HepG2 (cell line): ENCODE results near the gene SHMT1. TPM values are rescaled to one million over a fixed set of nuclear protein-coding genes. Genes with fewer than 3 reads are reported as not detected.
"Not testable (repeated sequence)": the region's sequence is repeated elsewhere in the genome, so short reads cannot be mapped to it uniquely, and the experiment has no call there.

Experiments used
- ATAC-seq: fragments of 200-7000 bp; cut with Tn5 transposase; 3 replicates; pipeline ENCODE4 v1.9.1; 2020; ENCODE audit warnings: mild to moderate bottlenecking, moderate library complexity
- BruUV-seq: library from RNA; stranded (reverse); fragments of 400-500 nt; replicated peaks from 2 replicates; lab custom pipeline; 2021; lab: Mats Ljungman, UMichigan
- CTCF ChIA-PET: fragments of 300-600 bp; formaldehyde crosslinking; extraction: SDS; loops from one replicate; lab custom pipeline; 2021; ENCODE audit warnings: low total read pairs, inconsistent platforms, low intra/inter-chr PET ratio; lab: Yijun Ruan, JAX
- POLR2A ChIA-PET: fragments of 350-600 bp; sonication (Branson Sonifier 250); formaldehyde crosslinking; loops from one replicate; lab custom pipeline; 2020; ENCODE audit warnings: antibody characterized with exemption, inconsistent platforms; lab: Yijun Ruan, JAX
- DNase-seq: peaks from one replicate; pipeline ENCODE4 v3.0.0-alpha.2; 2015; ENCODE audit warnings: low spot score
- FAIRE-seq: peaks from 3 replicates; lab custom pipeline; 2011; peaks lifted over from hg19 to GRCh38; lab: Jason Lieb, UNC
- H2AFZ ChIP-seq: one replicate; pipeline ENCODE4 v1.6.1; 2011; ENCODE audit warnings: low read length, inconsistent platforms
- H3K27ac ChIP-seq: fragments of 300-600 bp; 3 replicates; pipeline ENCODE4 v1.8.0; 2011; ENCODE audit warnings: mixed run types, mild to moderate bottlenecking, mixed read lengths, low read length, inconsistent platforms; ENCODE audit not compliant: insufficient read depth; ENCODE audit errors: extremely low read length
- H3K27me3 ChIP-seq, 2 experiments: fragments of 200-600 bp in 1 of 2; 2 replicates in 1 of 2; 3 replicates in 1 of 2; pipeline versions ENCODE4 v1.6.0 to v1.8.0; 2011; ENCODE audit warnings: low read length in 2 of 2, mild to moderate bottlenecking in 2 of 2, moderate library complexity in 2 of 2, inconsistent platforms in 1 of 2; ENCODE audit not compliant: insufficient read depth in 2 of 2, control insufficient read depth in 1 of 2
- H3K36me3 ChIP-seq, 2 experiments: fragments of 200-600 bp in 1 of 2; replicated peaks in 1 of 2; 2 replicates in 1 of 2; 3 replicates in 1 of 2; pipeline versions ENCODE4 v1.5.1 to v1.8.0; 2011; ENCODE audit warnings: low read length in 2 of 2, inconsistent platforms in 1 of 2; ENCODE audit not compliant: insufficient read depth in 2 of 2, control insufficient read depth in 1 of 2
- H3K4me1 ChIP-seq: 2 replicates; pipeline ENCODE4 v1.5.1; 2012; ENCODE audit warnings: low read length, inconsistent platforms; ENCODE audit not compliant: insufficient read depth
- H3K4me2 ChIP-seq: 2 replicates; pipeline ENCODE4 v1.6.0; 2011; ENCODE audit warnings: low read depth, low read length, inconsistent platforms
- H3K4me3 ChIP-seq, 3 experiments: fragments of 200-600 bp in 1 of 3; sonication (generic), shearing (Covaris generic) in 1 of 3; replicated peaks in 1 of 3; 2 replicates each; pipeline ENCODE4 v1.5.1; 2011 to 2016; ENCODE audit warnings: low read length in 3 of 3, inconsistent platforms in 2 of 3, low read depth in 2 of 3, mild to moderate bottlenecking in 2 of 3, control low read depth in 1 of 3, mixed read lengths in 1 of 3; ENCODE audit not compliant: insufficient read depth in 1 of 3
- H3K79me2 ChIP-seq: one replicate; pipeline ENCODE4 v1.6.1; 2011; ENCODE audit warnings: low read length, inconsistent platforms; ENCODE audit not compliant: insufficient read depth
- H3K9ac ChIP-seq: 2 replicates; pipeline ENCODE4 v1.6.0; 2011; ENCODE audit warnings: mild to moderate bottlenecking, low read depth, low read length, inconsistent platforms; ENCODE audit not compliant: insufficient read depth
- H3K9me3 ChIP-seq: 2 replicates; pipeline ENCODE4 v1.5.1; 2012; ENCODE audit warnings: mild to moderate bottlenecking, low read length
- H4K20me1 ChIP-seq: 2 replicates; pipeline ENCODE4 v1.6.0; 2011; ENCODE audit warnings: inconsistent platforms, mild to moderate bottlenecking, low read length, moderate library complexity; ENCODE audit not compliant: insufficient read depth
- JARID2 ChIP-seq: sonication (generic); formaldehyde crosslinking; IDR thresholded peaks from 2 replicates; pipeline ENCODE4 v1.8.1; 2023; ENCODE audit warnings: missing genetic modification reagents, inconsistent platforms; ENCODE audit not compliant: insufficient replicate concordance
- TFAP4 ChIP-seq: sonication (generic); IDR thresholded peaks from 2 replicates; pipeline ENCODE4 v1.6.1; 2016; ENCODE audit warnings: low read depth, borderline replicate concordance
- WGBS: methylation state at CpG from one replicate; pipeline ENCODE4 v1.1.6; 2017; ENCODE audit warnings: low lambda C conversion rate; 5-methylcytosine and 5-hydroxymethylcytosine counted together
- in situ Hi-C: cut with HindIII; loops from 2 replicates; pipeline ENCODE4 v1.10.0; 2017; ENCODE audit warnings: low pct_unique_long_range_greater_than_20kb; ENCODE audit not compliant: extremely low pct_ligation_motif_present
- intact Hi-C: fragments of 100-400 bp; cut with micrococcal nuclease; formaldehyde crosslinking; loops from one replicate; pipeline ENCODE4 v1.10.0; 2022; ENCODE audit not compliant: unreplicated experiment
- polyA plus RNA-seq, 8 experiments: library from polyadenylated mRNA; depleted of rRNA in 3 of 8; stranded (reverse) in 7 of 8; unstranded in 1 of 8; fragments of >200 nt; fragmentation: Illumina TruSeq in 4 of 8; extraction: Trizol in 4 of 8; gene quantifications; 2 replicates each; pipeline versions ENCODE4 v1.2.1 to v1.2.3, GENCODE V29; 2011 to 2016; ENCODE audit warnings: low read depth in 4 of 8, missing spikeins in 1 of 8, mixed read lengths in 1 of 8; ENCODE audit not compliant: insufficient read depth in 1 of 8
- total RNA-seq, 5 experiments: library from RNA; depleted of rRNA; stranded (reverse); fragments of >200 nt; fragmentation: Illumina TruSeq; extraction: Trizol; gene quantifications; 2 replicates each; pipeline ENCODE4 v1.2.3, GENCODE V29; 2016; ENCODE audit warnings: low read depth in 1 of 5
- TF ChIP-seq, protein P1 (sequence below): sonication (generic); formaldehyde crosslinking; IDR thresholded peaks from 2 replicates; pipeline ENCODE4 v1.9.0; 2021; ENCODE audit warnings: missing genetic modification reagents, borderline replicate concordance

SHMT1 gene
- total and polyA plus RNA-seq, 2 of the 13 experiments (the other 11 are each of a cell fraction or from before 2014, with no cell fraction given) = 21.3 to 48.8 TPM

- TF ChIP-seq, protein P1, sequence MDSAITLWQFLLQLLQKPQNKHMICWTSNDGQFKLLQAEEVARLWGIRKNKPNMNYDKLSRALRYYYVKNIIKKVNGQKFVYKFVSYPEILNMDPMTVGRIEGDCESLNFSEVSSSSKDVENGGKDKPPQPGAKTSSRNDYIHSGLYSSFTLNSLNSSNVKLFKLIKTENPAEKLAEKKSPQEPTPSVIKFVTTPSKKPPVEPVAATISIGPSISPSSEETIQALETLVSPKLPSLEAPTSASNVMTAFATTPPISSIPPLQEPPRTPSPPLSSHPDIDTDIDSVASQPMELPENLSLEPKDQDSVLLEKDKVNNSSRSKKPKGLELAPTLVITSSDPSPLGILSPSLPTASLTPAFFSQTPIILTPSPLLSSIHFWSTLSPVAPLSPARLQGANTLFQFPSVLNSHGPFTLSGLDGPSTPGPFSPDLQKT (CRISPR knock-in tag) = no peak
- no peak for TF ChIP-seq TFAP4
Observed at GRCh38 chr17:18339933-18340332, 23.4 kb downstream of the SHMT1 start (continued).

GRCh38 chr17:18338158-18338557, 25.2 kb downstream of the SHMT1 start:
- 92% methylated on average over 8 of the region's 25 CpGs for WGBS
- FAIRE-seq = not testable (repeated sequence)

DNA sequence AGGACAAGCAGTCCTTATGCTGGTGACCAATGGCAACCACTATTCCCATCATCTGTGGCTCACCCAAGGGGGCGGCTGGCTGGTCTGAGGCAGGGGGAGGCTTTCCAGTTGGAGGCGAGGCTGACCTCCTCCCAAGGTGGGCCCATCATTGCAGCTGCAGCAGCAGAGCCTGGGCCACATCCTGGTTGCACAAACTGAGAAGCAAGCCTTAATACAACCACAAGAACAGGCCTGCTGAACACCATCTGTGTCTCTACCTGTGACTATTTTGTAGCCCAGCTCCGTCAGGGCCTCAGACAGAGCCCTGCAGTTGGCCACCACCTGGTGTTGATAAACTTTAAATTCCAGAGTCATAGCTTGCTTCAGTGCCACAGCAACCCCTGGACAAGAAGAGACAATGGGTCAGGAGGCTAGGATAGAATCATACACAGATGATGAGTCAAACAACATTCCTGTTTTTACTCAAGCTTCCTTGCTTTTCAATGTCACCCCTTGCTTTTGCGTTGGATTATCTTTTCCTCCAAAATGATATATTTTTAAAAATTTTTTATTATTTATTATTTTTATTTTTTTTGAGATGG, 30.4 kb downstream of the SHMT1 start:
- no TSS peak for BruUV-seq
- Histone ChIP-seq H3K4me3 (no peak overlapping the region), H4K20me1 (no peaks in the 10 kb centered on the region), H3K9ac (no peak overlapping the region), H3K79me2 (no peaks in the 10 kb centered on the region), H2AFZ (no peak overlapping the region), H3K27me3 (no peaks in the 10 kb centered on the region), H3K27ac (no peak overlapping the region), H3K36me3 (peaks cover 26 to 65% of the 10 kb centered on the region in 2 experiments), H3K4me2 (no peak overlapping the region), H3K9me3 (no peaks in the 10 kb centered on the region), H3K4me1 (no peaks in the 10 kb centered on the region)
- POLR2A ChIA-PET = no interaction called here
- no peak for ATAC-seq
- in situ Hi-C loops = no loop called here
- intact Hi-C loops = no loop called here
- no peak for DNase-seq
- 93% methylated on average over 1 of the region's 4 CpGs for WGBS
- TF ChIP-seq JARID2 = no peak
- CTCF ChIA-PET = no interaction called here
- FAIRE-seq = no peak

More at GRCh38 chr17:18338158-18338557, 25.2 kb downstream of the SHMT1 start:
- H3K27ac ChIP-seq, H3K9ac ChIP-seq, POLR2A ChIA-PET, H3K4me1 ChIP-seq, H3K9me3 ChIP-seq, H3K4me3 ChIP-seq, DNase-seq, H3K4me2 ChIP-seq, H3K79me2 ChIP-seq, H3K27me3 ChIP-seq, ATAC-seq, H2AFZ ChIP-seq, intact Hi-C loops, H4K20me1 ChIP-seq, CTCF ChIA-PET, BruUV-seq, in situ Hi-C loops: not testable (repeated sequence)
- H3K36me3 ChIP-seq = peaks cover 17 to 51% of the 10 kb centered on the region in 2 experiments; a peak in 4 of 5 replicates
